Stimulated activated naive CD4-positive, alpha-beta T cell treated with Interleukin-2 at 50 U/mL for 16 hours (primary cell): ENCODE measurements around the gene PROSER2.
A peak's percentile ranks its signal among the peaks of the same experiment; 100 is the strongest.

Source experiments
- DNase-seq: peaks from one replicate; lab custom pipeline; 2025; lab: John Stamatoyannopoulos, UW

Gene PROSER2

GRCh38 chr10:11869743-11870460 is 46.7 kb downstream of the PROSER2 start:
- no peak for DNase-seq

GRCh38 chr10:11870461-11870780 is 47.3 kb downstream of the PROSER2 start:
- no peak for DNase-seq

GRCh38 chr10:11870900-11871400 is 47.8 kb downstream of the PROSER2 start:
- DNase-seq: no peak

GRCh38 chr10:11871466-11871865 is 48.3 kb downstream of the PROSER2 start:
- DNase-seq: no peak

GRCh38 chr10:11874568-11875493 is 51.7 kb downstream of the PROSER2 start:
- peak; percentile 8 for DNase-seq

GRCh38 chr10:11875494-11876281 is 52.5 kb downstream of the PROSER2 start:
- no peak for DNase-seq

- DNase-seq: no peak
Observed at GRCh38 chr10:11876324-11876723, 53.2 kb downstream of the PROSER2 start.

- DNase-seq: no peak
Observed at GRCh38 chr10:11876805-11877590, 53.8 kb downstream of the PROSER2 start.

- DNase-seq: no peak
Observed at GRCh38 chr10:11877591-11877905, 54.4 kb downstream of the PROSER2 start.

GRCh38 chr10:11878776-11879175 is 55.6 kb downstream of the PROSER2 start:
- DNase-seq: no peak

GRCh38 chr10:11879387-11880094 is 56.4 kb downstream of the PROSER2 start:
- no peak for DNase-seq

GRCh38 chr10:11880151-11881029 is 57.2 kb downstream of the PROSER2 start:
- no peak for DNase-seq

- DNase-seq: no peak
Observed at GRCh38 chr10:11881030-11881476, 57.9 kb downstream of the PROSER2 start.

GRCh38 chr10:11881477-11882417 is 58.6 kb downstream of the PROSER2 start:
- DNase-seq: no peak

- DNase-seq: no peak
Observed at GRCh38 chr10:11882646-11883375, 59.7 kb downstream of the PROSER2 start.

- DNase-seq: no peak
Observed at GRCh38 chr10:11884706-11885423, 61.7 kb downstream of the PROSER2 start.

GRCh38 chr10:11885437-11886137 is 62.4 kb downstream of the PROSER2 start:
- no peak for DNase-seq
